H1 (cell line): ENCODE measurements around the gene KIF11. TPM values are rescaled to one million over a fixed set of nuclear protein-coding genes. Genes with fewer than 3 reads are reported as not detected.

Experiments
- CTCF ChIA-PET: fragments of 300-600 bp; sonication (Branson Sonifier 250); formaldehyde crosslinking; loops from one replicate; lab custom pipeline; 2021; ENCODE audit not compliant: partially characterized antibody; lab: Charles Lee
- POLR2A ChIA-PET: fragments of 300-600 bp; sonication (Branson Sonifier 250); formaldehyde crosslinking; loops from one replicate; lab custom pipeline; 2021; ENCODE audit warnings: inconsistent platforms; ENCODE audit not compliant: partially characterized antibody; lab: Charles Lee
- DNase-seq, 2 experiments: peaks; one replicate each; pipeline versions ENCODE4 v3.0.0 to v3.0.0-alpha.2; 2010 to 2022; ENCODE audit warnings: low spot score in 2 of 2, low read depth in 1 of 2, mixed read lengths in 1 of 2
- FAIRE-seq: peaks from 2 replicates; lab custom pipeline; 2011; peaks lifted over from hg19 to GRCh38; lab: Jason Lieb, UNC
- H2AFZ ChIP-seq: 2 replicates; pipeline ENCODE4 v1.8.1; 2012; ENCODE audit warnings: low read length, inconsistent platforms
- H2AK5ac ChIP-seq: 2 replicates; pipeline ENCODE4 v1.6.1; 2013; ENCODE audit warnings: low read depth, low read length
- H2BK120ac ChIP-seq: replicated peaks from 2 replicates; pipeline ENCODE3; 2013; ENCODE audit warnings: low read depth, low read length, inconsistent platforms
- H2BK12ac ChIP-seq: 2 replicates; pipeline ENCODE4 v1.6.1; 2013; ENCODE audit warnings: low read depth, low read length
- H2BK15ac ChIP-seq: 2 replicates; pipeline ENCODE4 v1.6.1; 2013; ENCODE audit warnings: low read length
- H2BK20ac ChIP-seq: 2 replicates; pipeline ENCODE4 v1.6.1; 2013; ENCODE audit warnings: low read length
- H2BK5ac ChIP-seq: 2 replicates; pipeline ENCODE4 v1.6.1; 2013; ENCODE audit warnings: low read depth, low read length
- H3K14ac ChIP-seq: 2 replicates; pipeline ENCODE4 v1.6.1; 2013; ENCODE audit warnings: inconsistent platforms; ENCODE audit not compliant: insufficient read length
- H3K18ac ChIP-seq: 2 replicates; pipeline ENCODE4 v1.6.1; 2013; ENCODE audit warnings: low read length; ENCODE audit errors: extremely low read depth
- H3K23ac ChIP-seq: 2 replicates; pipeline ENCODE4 v1.6.1; 2013; ENCODE audit warnings: inconsistent platforms; ENCODE audit not compliant: insufficient read length
- H3K23me2 ChIP-seq: 2 replicates; pipeline ENCODE4 v1.6.1; 2013; ENCODE audit warnings: low read depth, low read length
- H3K27ac ChIP-seq: 2 replicates; pipeline ENCODE4 v1.6.1; 2011; ENCODE audit warnings: low read depth, low read length, inconsistent platforms
- H3K27me3 ChIP-seq, 4 experiments: replicated peaks in 1 of 4; 1 replicate in 1 of 4; 2 replicates in 3 of 4; pipeline versions ENCODE4 v1.6.1 to v1.8.1; 2011 to 2013; ENCODE audit warnings: low read length in 3 of 4, mild to moderate bottlenecking in 3 of 4, inconsistent platforms in 2 of 4, mixed read lengths in 2 of 4, moderate library complexity in 1 of 4; ENCODE audit not compliant: control insufficient read depth in 3 of 4, insufficient read depth in 3 of 4; ENCODE audit errors: extremely low read depth in 1 of 4
- H3K36me3 ChIP-seq, 4 experiments: 2 replicates each; pipeline versions ENCODE4 v1.6.1 to v1.8.1; 2011 to 2013; ENCODE audit warnings: mild to moderate bottlenecking in 4 of 4, low read length in 3 of 4, moderate library complexity in 2 of 4, control low read depth in 1 of 4, inconsistent platforms in 1 of 4; ENCODE audit not compliant: insufficient read depth in 4 of 4, control insufficient read depth in 2 of 4
- H3K4ac ChIP-seq: replicated peaks from 2 replicates; pipeline ENCODE3; 2013; ENCODE audit warnings: low read length, low read depth, mixed read lengths, inconsistent platforms; ENCODE audit not compliant: insufficient read length
- H3K4me1 ChIP-seq, 4 experiments: replicated peaks in 1 of 4; 1 replicate in 1 of 4; 2 replicates in 3 of 4; pipeline versions ENCODE4 v1.6.1 to v1.8.1; 2011 to 2013; ENCODE audit warnings: low read length in 3 of 4, inconsistent platforms in 2 of 4, mixed read lengths in 1 of 4; ENCODE audit not compliant: insufficient read depth in 4 of 4, control insufficient read depth in 3 of 4
- H3K4me2 ChIP-seq, 2 experiments: 2 replicates each; pipeline versions ENCODE4 v1.6.1 to v1.8.1; 2011 to 2013; ENCODE audit warnings: low read depth in 2 of 2, low read length in 2 of 2, control low read depth in 1 of 2, inconsistent platforms in 1 of 2, mild to moderate bottlenecking in 1 of 2; ENCODE audit not compliant: insufficient read depth in 1 of 2
- H3K4me3 ChIP-seq, 4 experiments: fragments of 200-600, 300-600 bp in 1 of 4; sonication (generic), shearing (Covaris generic), sonication (Bioruptor Twin) in 1 of 4; 2 replicates each; pipeline versions ENCODE4 v1.5.1 to v1.8.1; 2011 to 2016; ENCODE audit warnings: low read length in 4 of 4, low read depth in 3 of 4, control low read depth in 2 of 4, inconsistent platforms in 2 of 4, mild to moderate bottlenecking in 2 of 4, mixed read lengths in 1 of 4, moderate library complexity in 1 of 4; ENCODE audit not compliant: insufficient read depth in 2 of 4; ENCODE audit errors: extremely low read depth in 1 of 4
- H3K56ac ChIP-seq: replicated peaks from 2 replicates; pipeline ENCODE3; 2013; ENCODE audit warnings: low read depth, mild to moderate bottlenecking, mixed read lengths, low read length, inconsistent platforms; ENCODE audit not compliant: insufficient read length
- H3K79me1 ChIP-seq: 2 replicates; pipeline ENCODE4 v1.6.1; 2013; ENCODE audit warnings: low read depth, low read length, control low read depth
- H3K79me2 ChIP-seq, 2 experiments: 2 replicates each; pipeline versions ENCODE4 v1.6.1 to v1.8.1; 2012 to 2013; ENCODE audit warnings: low read length in 2 of 2, mild to moderate bottlenecking in 2 of 2, inconsistent platforms in 1 of 2; ENCODE audit not compliant: insufficient read depth in 2 of 2, control insufficient read depth in 1 of 2
- H3K9ac ChIP-seq, 4 experiments: replicated peaks in 1 of 4; 1 replicate in 1 of 4; 2 replicates in 3 of 4; pipeline versions ENCODE4 v1.6.1 to v1.8.1; 2011 to 2013; ENCODE audit warnings: low read depth in 3 of 4, low read length in 3 of 4, control low read depth in 2 of 4, mild to moderate bottlenecking in 2 of 4, moderate library complexity in 2 of 4, inconsistent platforms in 1 of 4; ENCODE audit errors: extremely low read depth in 1 of 4
- H3K9me3 ChIP-seq, 2 experiments: 2 replicates each; pipeline versions ENCODE4 v1.6.1 to v1.8.1; 2012 to 2013; ENCODE audit warnings: mild to moderate bottlenecking in 2 of 2, moderate library complexity in 2 of 2, control low read depth in 1 of 2, inconsistent platforms in 1 of 2, low read depth in 1 of 2, low read length in 1 of 2, mixed read lengths in 1 of 2; ENCODE audit not compliant: insufficient read depth in 2 of 2
- H4K20me1 ChIP-seq, 2 experiments: replicated peaks in 1 of 2; 2 replicates each; pipeline versions ENCODE3 to v1.8.1; 2011 to 2013; ENCODE audit warnings: inconsistent platforms in 2 of 2, low read length in 2 of 2, mild to moderate bottlenecking in 1 of 2; ENCODE audit not compliant: insufficient read depth in 2 of 2, control insufficient read depth in 1 of 2
- H4K5ac ChIP-seq: 2 replicates; pipeline ENCODE4 v1.6.1; 2013; ENCODE audit warnings: low read length, low read depth, mixed read lengths, inconsistent platforms; ENCODE audit not compliant: insufficient read length
- H4K8ac ChIP-seq: 2 replicates; pipeline ENCODE4 v1.8.0; 2013; ENCODE audit warnings: mild to moderate bottlenecking, moderate library complexity, low read length, inconsistent platforms; ENCODE audit not compliant: insufficient read depth; ENCODE audit errors: extremely low read depth
- H4K91ac ChIP-seq: replicated peaks from 2 replicates; pipeline ENCODE3; 2013; ENCODE audit warnings: low read length, mixed read lengths, inconsistent platforms; ENCODE audit not compliant: insufficient read length
- JUND ChIP-seq: IDR thresholded peaks from 2 replicates; pipeline ENCODE4 v1.6.1; 2011; ENCODE audit warnings: mild to moderate bottlenecking, improper control_type of control experiment, low read length
- POLR2AphosphoS5 ChIP-seq: IDR thresholded peaks from 2 replicates; pipeline ENCODE4 v1.6.1; 2011; ENCODE audit warnings: low read depth, low read length
- RXRA ChIP-seq: IDR thresholded peaks from 2 replicates; pipeline ENCODE4 v1.6.1; 2011; ENCODE audit warnings: low read depth, mild to moderate bottlenecking, low read length, moderate library complexity; ENCODE audit not compliant: insufficient read depth
- ZNF274 ChIP-seq: IDR thresholded peaks from 2 replicates; pipeline ENCODE4 v1.7.0; 2012; ENCODE audit warnings: low read length, borderline replicate concordance; ENCODE audit errors: extremely low read depth
- WGBS, 2 experiments: shearing (Covaris generic) in 1 of 2; methylation state at CpG; one replicate each; pipeline versions ENCODE4 v1.1.6 to v1.1.7; 2013 to 2015; ENCODE audit warnings: low lambda C conversion rate in 2 of 2, mixed read lengths in 2 of 2, inconsistent platforms in 1 of 2, low coverage in 1 of 2, missing lambda C conversion rate in 1 of 2; ENCODE audit not compliant: insufficient replicate concordance in 2 of 2, insufficient coverage in 1 of 2, insufficient read length in 1 of 2; ENCODE audit errors: extremely low coverage in 1 of 2, missing lambda C conversion rate in 1 of 2; 5-methylcytosine and 5-hydroxymethylcytosine counted together
- polyA plus RNA-seq, 7 experiments: library from polyadenylated mRNA; depleted of rRNA in 3 of 7; stranded (reverse) in 5 of 7; unstranded in 2 of 7; fragments of >200 nt in 5 of 7; fragments of 200-250 nt in 2 of 7; gene quantifications; 1 replicate in 5 of 7; 2 replicates in 1 of 7; 4 replicates in 1 of 7; pipeline versions ENCODE4 v1.2.1 to v1.2.3, GENCODE V29; 2011 to 2013; ENCODE audit warnings: missing spikeins in 2 of 7, mixed read lengths in 2 of 7
- total RNA-seq: library from RNA; stranded (reverse); fragmentation: NEBNext Ultra II Directional; extraction: Animal tissue kit (Norgen Biotek cat#: 25700); gene quantifications from 2 replicates; pipeline ENCODE4 v1.2.1, GENCODE V29; 2021
- TF ChIP-seq, protein P1 (sequence below): IDR thresholded peaks from 2 replicates; pipeline ENCODE4 v1.6.1; 2011; ENCODE audit warnings: low read length, improper control_type of control experiment
- TF ChIP-seq, protein P2 (sequence below), 3 experiments: IDR thresholded peaks; 1 replicate in 2 of 3; 2 replicates in 1 of 3; pipeline versions ENCODE4 v1.5.1 to v1.6.1; 2011; ENCODE audit warnings: low read length in 3 of 3, mild to moderate bottlenecking in 3 of 3, inconsistent platforms in 2 of 3, low read depth in 1 of 3, moderate library complexity in 1 of 3; ENCODE audit not compliant: insufficient read depth in 1 of 3; ENCODE audit errors: control extremely low read depth in 1 of 3
- TF ChIP-seq, protein P3 (sequence below): IDR thresholded peaks from 2 replicates; pipeline ENCODE4 v1.6.1; 2012; ENCODE audit warnings: low read length, inconsistent platforms

Gene KIF11
- total and polyA plus RNA-seq, 2 of the 8 experiments (the other 6 are each of a cell fraction or from before 2014, with no cell fraction given): 11.1 to 59.2 TPM

DNA sequence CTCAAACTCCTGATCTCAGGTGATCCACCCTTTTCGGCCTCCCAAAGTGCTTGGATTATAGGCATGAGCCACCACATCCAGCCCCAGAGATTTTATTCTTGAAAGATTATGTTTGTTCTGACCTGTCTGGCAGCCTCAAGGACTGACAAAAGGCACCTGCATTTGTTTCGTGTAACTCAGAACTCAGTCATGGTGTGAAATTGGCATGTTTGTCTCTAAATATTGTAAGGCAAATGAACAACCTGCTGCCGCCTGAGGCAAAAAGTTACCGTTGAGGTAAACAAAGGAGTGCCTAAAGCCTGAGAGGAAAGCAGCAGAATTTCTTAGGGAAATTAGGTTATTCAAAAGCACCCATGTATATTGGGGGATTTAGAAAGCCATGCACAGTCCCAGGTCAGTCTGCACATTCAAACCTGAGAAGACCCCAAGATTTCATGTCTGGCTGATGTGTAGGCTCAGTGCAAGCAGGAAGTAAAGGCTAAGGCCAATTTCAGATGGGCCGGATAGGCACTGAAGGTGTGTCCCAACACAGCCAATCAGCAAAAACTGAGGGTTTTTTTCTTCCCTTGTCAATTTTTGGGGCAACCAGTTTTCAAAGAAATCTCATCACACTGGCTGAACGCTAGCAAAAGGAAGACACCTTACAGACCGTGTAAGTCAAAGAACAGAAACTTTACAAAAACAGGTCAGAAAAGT is 63.5 kb downstream of the KIF11 start:
- H4K8ac ChIP-seq: no peak overlapping the region
- no peak overlapping the region for H2AK5ac ChIP-seq
- H3K27me3 ChIP-seq: no peaks in the 10 kb centered on the region
- no peaks in the 10 kb centered on the region for H3K9me3 ChIP-seq
- H3K23ac ChIP-seq: no peak overlapping the region
- no peak overlapping the region for H4K5ac ChIP-seq
- H4K20me1 ChIP-seq: no peaks in the 10 kb centered on the region
- no peaks in the 10 kb centered on the region; the same call in 1 of the 2 replicates for H3K23me2 ChIP-seq
- ChIA-PET CTCF (interaction anchor here (0.6 to 1.4 kb wide), 2 partner anchors 12 to 737 kb away, joined by 3 to 5 read pairs; no protein-coding TSS in a partner anchor), POLR2A (interaction anchor here (1.6 kb wide), 1 partner anchor 14 kb away, joined by 4 read pairs; no protein-coding TSS in a partner anchor)
- no peak overlapping the region for H2BK20ac ChIP-seq
- H3K27ac ChIP-seq: no peak overlapping the region
- 83% methylated on average over 7 of the region's 7 CpGs; no CpG with 5 or more reads in 1 of the 2 experiments for whole genome bisulfite sequencing, 2 experiments
- H2AFZ ChIP-seq: no peak overlapping the region
- H2BK5ac ChIP-seq: no peak overlapping the region
- no peaks in the 10 kb centered on the region for H3K79me2 ChIP-seq
- H3K9ac ChIP-seq: no peak overlapping the region
- H4K91ac ChIP-seq: no peak overlapping the region
- H3K4me2 ChIP-seq: no peak overlapping the region
- H3K14ac ChIP-seq: no peak overlapping the region
- no peaks in the 10 kb centered on the region for H3K79me1 ChIP-seq
- H2BK15ac ChIP-seq: no peak overlapping the region
- H3K56ac ChIP-seq: no peak overlapping the region
- FAIRE-seq (no peak), DNase-seq (no peak)
- no peak overlapping the region for H3K4me3 ChIP-seq
- no peak overlapping the region for H2BK120ac ChIP-seq
- peaks cover 6 to 30% (median 20%) of the 10 kb centered on the region in 4 experiments for H3K36me3 ChIP-seq
- no peak overlapping the region for H3K18ac ChIP-seq
- H3K4ac ChIP-seq: no peak overlapping the region
- no peak overlapping the region for H2BK12ac ChIP-seq
- peaks cover 0 to 3% (median 0%) of the 10 kb centered on the region in 4 experiments; a peak in 1 of 7 replicates for H3K4me1 ChIP-seq
- TF ChIP-seq, protein P1, sequence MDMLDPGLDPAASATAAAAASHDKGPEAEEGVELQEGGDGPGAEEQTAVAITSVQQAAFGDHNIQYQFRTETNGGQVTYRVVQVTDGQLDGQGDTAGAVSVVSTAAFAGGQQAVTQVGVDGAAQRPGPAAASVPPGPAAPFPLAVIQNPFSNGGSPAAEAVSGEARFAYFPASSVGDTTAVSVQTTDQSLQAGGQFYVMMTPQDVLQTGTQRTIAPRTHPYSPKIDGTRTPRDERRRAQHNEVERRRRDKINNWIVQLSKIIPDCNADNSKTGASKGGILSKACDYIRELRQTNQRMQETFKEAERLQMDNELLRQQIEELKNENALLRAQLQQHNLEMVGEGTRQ: no peak
- TF ChIP-seq, protein P2, sequence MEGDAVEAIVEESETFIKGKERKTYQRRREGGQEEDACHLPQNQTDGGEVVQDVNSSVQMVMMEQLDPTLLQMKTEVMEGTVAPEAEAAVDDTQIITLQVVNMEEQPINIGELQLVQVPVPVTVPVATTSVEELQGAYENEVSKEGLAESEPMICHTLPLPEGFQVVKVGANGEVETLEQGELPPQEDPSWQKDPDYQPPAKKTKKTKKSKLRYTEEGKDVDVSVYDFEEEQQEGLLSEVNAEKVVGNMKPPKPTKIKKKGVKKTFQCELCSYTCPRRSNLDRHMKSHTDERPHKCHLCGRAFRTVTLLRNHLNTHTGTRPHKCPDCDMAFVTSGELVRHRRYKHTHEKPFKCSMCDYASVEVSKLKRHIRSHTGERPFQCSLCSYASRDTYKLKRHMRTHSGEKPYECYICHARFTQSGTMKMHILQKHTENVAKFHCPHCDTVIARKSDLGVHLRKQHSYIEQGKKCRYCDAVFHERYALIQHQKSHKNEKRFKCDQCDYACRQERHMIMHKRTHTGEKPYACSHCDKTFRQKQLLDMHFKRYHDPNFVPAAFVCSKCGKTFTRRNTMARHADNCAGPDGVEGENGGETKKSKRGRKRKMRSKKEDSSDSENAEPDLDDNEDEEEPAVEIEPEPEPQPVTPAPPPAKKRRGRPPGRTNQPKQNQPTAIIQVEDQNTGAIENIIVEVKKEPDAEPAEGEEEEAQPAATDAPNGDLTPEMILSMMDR (IDR thresholded peaks at IDR 0.05; ENCODE audit: control extremely low read depth in 1 of 3, insufficient read depth in 1 of 3, low read depth in 1 of 3, low read length in 3 of 3): no peak
- TF ChIP-seq POLR2AphosphoS5 (no peak), ZNF274 (no peak), JUND (no peak), RXRA (no peak)
- TF ChIP-seq, protein P3, sequence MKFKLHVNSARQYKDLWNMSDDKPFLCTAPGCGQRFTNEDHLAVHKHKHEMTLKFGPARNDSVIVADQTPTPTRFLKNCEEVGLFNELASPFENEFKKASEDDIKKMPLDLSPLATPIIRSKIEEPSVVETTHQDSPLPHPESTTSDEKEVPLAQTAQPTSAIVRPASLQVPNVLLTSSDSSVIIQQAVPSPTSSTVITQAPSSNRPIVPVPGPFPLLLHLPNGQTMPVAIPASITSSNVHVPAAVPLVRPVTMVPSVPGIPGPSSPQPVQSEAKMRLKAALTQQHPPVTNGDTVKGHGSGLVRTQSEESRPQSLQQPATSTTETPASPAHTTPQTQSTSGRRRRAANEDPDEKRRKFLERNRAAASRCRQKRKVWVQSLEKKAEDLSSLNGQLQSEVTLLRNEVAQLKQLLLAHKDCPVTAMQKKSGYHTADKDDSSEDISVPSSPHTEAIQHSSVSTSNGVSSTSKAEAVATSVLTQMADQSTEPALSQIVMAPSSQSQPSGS: no peak
